B cell (primary cell): ENCODE measurements around the gene IL1RL2. TPM values are rescaled to one million over a fixed set of nuclear protein-coding genes. Genes with fewer than 3 reads are reported as not detected.

Source experiments
- ATAC-seq: fragments of 200-7000 bp; cut with Tn5 transposase; one replicate; pipeline ENCODE4 v1.10.0; 2021; ENCODE audit warnings: low read depth, mild to moderate bottlenecking, moderate number of reproducible peaks, moderate library complexity
- CTCF ChIA-PET: fragments of 350-600 bp; sonication (Branson Sonifier 250); formaldehyde crosslinking; loops from one replicate; lab custom pipeline; 2021; ENCODE audit warnings: antibody characterized with exemption, inconsistent platforms; lab: Charles Lee
- POLR2A ChIA-PET: fragments of 350-600 bp; sonication (Branson Sonifier 250); formaldehyde crosslinking; loops from one replicate; lab custom pipeline; 2021; ENCODE audit warnings: antibody characterized with exemption; lab: Charles Lee
- DNase-seq: peaks from one replicate; pipeline ENCODE4 v3.0.0; 2013
- H2AFZ ChIP-seq: 2 replicates; pipeline ENCODE4 v1.6.1; 2012; ENCODE audit warnings: mild to moderate bottlenecking, low read depth, low read length; ENCODE audit not compliant: insufficient read depth, poor library complexity, severe bottlenecking
- H3K27ac ChIP-seq, 2 donors: 1 replicate in 1 of 2; 2 replicates in 1 of 2; pipeline ENCODE4 v1.5.1; 2012 to 2013; ENCODE audit warnings: low read length in 2 of 2, mild to moderate bottlenecking in 2 of 2, moderate library complexity in 1 of 2
- H3K27me3 ChIP-seq, 4 experiments: fragments of 200-600 bp in 1 of 4; sonication (generic) in 1 of 4; replicated peaks in 1 of 4; 1 replicate in 2 of 4; 2 replicates in 2 of 4; pipeline versions ENCODE4 v1.6.1 to v1.7.0; 2013 to 2016; ENCODE audit warnings: low read length in 3 of 4, mild to moderate bottlenecking in 2 of 4, mixed read lengths in 1 of 4, moderate library complexity in 1 of 4; ENCODE audit not compliant: insufficient read depth in 4 of 4, control insufficient read depth in 3 of 4; ENCODE audit errors: control extremely low read depth in 1 of 4
- H3K36me3 ChIP-seq, 2 experiments: replicated peaks in 1 of 2; 1 replicate in 1 of 2; 2 replicates in 1 of 2; pipeline versions ENCODE4 v1.6.1 to v1.7.1; 2013; ENCODE audit warnings: low read length in 1 of 2; ENCODE audit not compliant: insufficient read depth in 2 of 2, control insufficient read depth in 1 of 2; ENCODE audit errors: control extremely low read depth in 1 of 2, extremely low read depth in 1 of 2
- H3K4me1 ChIP-seq, 2 donors: fragments of 200-600 bp in 1 of 2; sonication (generic) in 1 of 2; 1 replicate in 1 of 2; 2 replicates in 1 of 2; pipeline versions ENCODE4 v1.5.1 to v1.6.1; 2013 to 2017; ENCODE audit warnings: low read length in 2 of 2; ENCODE audit not compliant: control insufficient read depth in 2 of 2, insufficient read depth in 2 of 2
- H3K4me2 ChIP-seq: replicated peaks from 2 replicates; pipeline ENCODE3; 2012; ENCODE audit warnings: mild to moderate bottlenecking, low read depth, low read length; ENCODE audit not compliant: poor library complexity, severe bottlenecking
- H3K4me3 ChIP-seq, 5 experiments: fragments of 200-600 bp in 1 of 5; sonication (generic) in 1 of 5; 1 replicate in 3 of 5; 2 replicates in 2 of 5; pipeline versions ENCODE4 v1.5.1 to v1.7.0; 2011 to 2016; ENCODE audit warnings: low read length in 4 of 5, mild to moderate bottlenecking in 4 of 5, low read depth in 2 of 5, control low read depth in 1 of 5, moderate library complexity in 1 of 5; ENCODE audit not compliant: insufficient read depth in 1 of 5; ENCODE audit errors: control extremely low read depth in 1 of 5, extremely low read depth in 1 of 5
- H3K79me2 ChIP-seq: fragments of 200-600 bp; sonication (generic); one replicate; pipeline ENCODE4 v1.6.0; 2016; ENCODE audit warnings: low read length; ENCODE audit not compliant: control insufficient read depth, insufficient read depth
- H3K9ac ChIP-seq: fragments of 200-600 bp; sonication (generic); 2 replicates; pipeline ENCODE4 v1.6.1; 2017; ENCODE audit warnings: mild to moderate bottlenecking, low read length, moderate library complexity
- H3K9me3 ChIP-seq, 3 donors: one replicate each; pipeline versions ENCODE4 v1.6.1 to v1.7.1; 2013; ENCODE audit warnings: low read length in 2 of 3; ENCODE audit not compliant: control insufficient read depth in 2 of 3, insufficient read depth in 1 of 3; ENCODE audit errors: control extremely low read depth in 1 of 3
- H4K20me1 ChIP-seq: 2 replicates; pipeline ENCODE4 v1.6.0; 2012; ENCODE audit warnings: mild to moderate bottlenecking, low read length; ENCODE audit not compliant: insufficient read depth, control insufficient read depth, poor library complexity, severe bottlenecking
- H3K27ac Mint-ChIP-seq: one replicate; pipeline ENCODE4 v1.8.0; 2021; ENCODE audit warnings: mixed read lengths
- H3K27me3 Mint-ChIP-seq: one replicate; pipeline ENCODE4 v1.8.0; 2021; ENCODE audit warnings: mixed read lengths
- H3K4me1 Mint-ChIP-seq: one replicate; pipeline ENCODE4 v1.8.0; 2021; ENCODE audit warnings: mixed read lengths
- H3K4me3 Mint-ChIP-seq: one replicate; pipeline ENCODE4 v1.8.0; 2021; ENCODE audit warnings: mixed read lengths
- H3K9me3 Mint-ChIP-seq: one replicate; pipeline ENCODE4 v1.8.0; 2022; ENCODE audit warnings: mixed read lengths; ENCODE audit not compliant: insufficient read depth
- EZH2 ChIP-seq: IDR thresholded peaks from 2 replicates; pipeline ENCODE4 v1.6.1; 2012; ENCODE audit warnings: borderline replicate concordance, low read depth, mild to moderate bottlenecking, moderate library complexity, low read length; ENCODE audit not compliant: insufficient read depth, poor library complexity, severe bottlenecking
- WGBS: methylation state at CpG from one replicate; pipeline ENCODE4 v1.1.5; 2013; ENCODE audit warnings: missing lambda C conversion rate; ENCODE audit not compliant: insufficient coverage; 5-methylcytosine and 5-hydroxymethylcytosine counted together
- intact Hi-C: fragments of 100-400 bp; cut with micrococcal nuclease; formaldehyde crosslinking; loops from one replicate; pipeline ENCODE4 v1.10.0; 2022
- polyA plus RNA-seq: library from polyadenylated mRNA; depleted of rRNA; stranded (reverse); fragments of >200 nt; gene quantifications from 2 replicates; pipeline ENCODE4 v1.2.3, GENCODE V29; 2012
- total RNA-seq, 2 donors: library from RNA; stranded (reverse); fragments of 120-200 nt in 1 of 2; gene quantifications; 1 replicate in 1 of 2; 2 replicates in 1 of 2; pipeline versions ENCODE4 v1.2.3 to v1.2.4, GENCODE V29; 2013 to 2022
- TF ChIP-seq, protein P1 (sequence below): fragments of 200-600 bp; IDR thresholded peaks from one replicate; pipeline ENCODE4 v1.8.0; 2022; ENCODE audit warnings: antibody characterized with exemption, mild to moderate bottlenecking

IL1RL2 gene
- total and polyA plus RNA-seq, 2 donors (not counting 1 experiment from before 2014, with no cell fraction given), result not detected

- TF ChIP-seq, protein P1, sequence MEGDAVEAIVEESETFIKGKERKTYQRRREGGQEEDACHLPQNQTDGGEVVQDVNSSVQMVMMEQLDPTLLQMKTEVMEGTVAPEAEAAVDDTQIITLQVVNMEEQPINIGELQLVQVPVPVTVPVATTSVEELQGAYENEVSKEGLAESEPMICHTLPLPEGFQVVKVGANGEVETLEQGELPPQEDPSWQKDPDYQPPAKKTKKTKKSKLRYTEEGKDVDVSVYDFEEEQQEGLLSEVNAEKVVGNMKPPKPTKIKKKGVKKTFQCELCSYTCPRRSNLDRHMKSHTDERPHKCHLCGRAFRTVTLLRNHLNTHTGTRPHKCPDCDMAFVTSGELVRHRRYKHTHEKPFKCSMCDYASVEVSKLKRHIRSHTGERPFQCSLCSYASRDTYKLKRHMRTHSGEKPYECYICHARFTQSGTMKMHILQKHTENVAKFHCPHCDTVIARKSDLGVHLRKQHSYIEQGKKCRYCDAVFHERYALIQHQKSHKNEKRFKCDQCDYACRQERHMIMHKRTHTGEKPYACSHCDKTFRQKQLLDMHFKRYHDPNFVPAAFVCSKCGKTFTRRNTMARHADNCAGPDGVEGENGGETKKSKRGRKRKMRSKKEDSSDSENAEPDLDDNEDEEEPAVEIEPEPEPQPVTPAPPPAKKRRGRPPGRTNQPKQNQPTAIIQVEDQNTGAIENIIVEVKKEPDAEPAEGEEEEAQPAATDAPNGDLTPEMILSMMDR, result no peak
- TF ChIP-seq EZH2, result no peak
- Histone ChIP-seq H2AFZ (no peak overlapping the region), H3K36me3 (no peaks in the 10 kb centered on the region), H3K9me3 (no peaks in the 10 kb centered on the region), H3K27ac (no peak overlapping the region), H3K27me3 (no peaks in the 10 kb centered on the region), H3K79me2 (no peaks in the 10 kb centered on the region), H4K20me1 (no peaks in the 10 kb centered on the region), H3K4me2 (no peak overlapping the region), H3K4me3 (no peak overlapping the region), H3K4me1 (no peaks in the 10 kb centered on the region), H3K9ac (no peak overlapping the region)
- DNase-seq, result no peak
- H3K9me3 Mint-ChIP-seq, result no peaks in the 10 kb centered on the region
- ChIA-PET CTCF (no interaction called here), POLR2A (no interaction called here)
- no peak overlapping the region for H3K27ac Mint-ChIP-seq
- H3K4me3 Mint-ChIP-seq, result no peak overlapping the region
- intact Hi-C loops, result no loop called here
- no peak for ATAC-seq
- WGBS, result no CpG with 5 or more reads among the region's 2 CpGs
- no peaks in the 10 kb centered on the region for H3K4me1 Mint-ChIP-seq
- peaks cover 9% of the 10 kb centered on the region for H3K27me3 Mint-ChIP-seq
Measured at GRCh38 chr2:102282678-102283091, 95.9 kb downstream of the IL1RL2 start.

GRCh38 chr2:102283996-102284395 is 97.2 kb downstream of the IL1RL2 start:
- ChIA-PET CTCF (no interaction called here), POLR2A (no interaction called here)
- intact Hi-C loops, result no loop called here
- no peak for ATAC-seq
- H3K4me3 ChIP-seq, result no peak overlapping the region
- H3K4me1 Mint-ChIP-seq, result no peaks in the 10 kb centered on the region
- no peak overlapping the region for H3K27ac ChIP-seq
- H3K4me3 Mint-ChIP-seq, result no peak overlapping the region
- no peaks in the 10 kb centered on the region for H3K27me3 ChIP-seq
- H4K20me1 ChIP-seq, result no peaks in the 10 kb centered on the region
- no peaks in the 10 kb centered on the region for H3K9me3 ChIP-seq
- peaks cover 4% of the 10 kb centered on the region for H3K27me3 Mint-ChIP-seq
- no peak overlapping the region for H3K4me2 ChIP-seq
- H3K9ac ChIP-seq, result no peak overlapping the region
- WGBS, result 89% methylated on average over 1 of the region's 1 CpG
- no peaks in the 10 kb centered on the region for H3K9me3 Mint-ChIP-seq
- H3K27ac Mint-ChIP-seq, result no peak overlapping the region
- no peaks in the 10 kb centered on the region for H3K36me3 ChIP-seq
- no peaks in the 10 kb centered on the region for H3K79me2 ChIP-seq
- H2AFZ ChIP-seq, result no peak overlapping the region
- no peak for DNase-seq
- TF ChIP-seq, protein P1, result no peak
- TF ChIP-seq EZH2, result no peak
- no peaks in the 10 kb centered on the region for H3K4me1 ChIP-seq
